ENCODE data around the gene CYP26A1.

The CYP26A1 gene

GRCh38 chr10:93088466-93088865 is 14.8 kb downstream of the CYP26A1 start:
- H3K4me3 ChIP-seq (ENCODE audit: low read length): no peak overlapping the region
- TF ChIP-seq CTCF (IDR thresholded peaks at IDR 0.05; ENCODE audit: insufficient read depth, low read depth, low read length, missing control alignments): no peak
- DNase-seq (ENCODE audit: low read depth): no peak

GRCh38 chr10:93090619-93091018 is 16.9 kb downstream of the CYP26A1 start:
- no peak for TF ChIP-seq CTCF (IDR thresholded peaks at IDR 0.05; ENCODE audit: insufficient read depth, low read depth, low read length, missing control alignments)
- no peak for DNase-seq (ENCODE audit: low read depth)
- H3K4me3 ChIP-seq (ENCODE audit: low read length): no peak overlapping the region

- TF ChIP-seq CTCF (IDR thresholded peaks at IDR 0.05; ENCODE audit: insufficient read depth, low read depth, low read length, missing control alignments): no peak
- no peak for DNase-seq (ENCODE audit: low read depth)
- no peak overlapping the region for H3K4me3 ChIP-seq (ENCODE audit: low read length)
Observed at GRCh38 chr10:93091960-93092359, 18.3 kb downstream of the CYP26A1 start.

- H3K4me3 ChIP-seq (ENCODE audit: low read length): no peak overlapping the region
- no peak for DNase-seq (ENCODE audit: low read depth)
- no peak for TF ChIP-seq CTCF (IDR thresholded peaks at IDR 0.05; ENCODE audit: insufficient read depth, low read depth, low read length, missing control alignments)
Observed at GRCh38 chr10:93095225-93095624, 21.5 kb downstream of the CYP26A1 start.

GRCh38 chr10:93096901-93097300 is 23.2 kb downstream of the CYP26A1 start:
- no peak for DNase-seq (ENCODE audit: low read depth)
- H3K4me3 ChIP-seq (ENCODE audit: low read length): no peak overlapping the region
- TF ChIP-seq CTCF (IDR thresholded peaks at IDR 0.05; ENCODE audit: insufficient read depth, low read depth, low read length, missing control alignments): no peak

- DNase-seq (ENCODE audit: low read depth): no peak
- no peak overlapping the region for H3K4me3 ChIP-seq (ENCODE audit: low read length)
- no peak for TF ChIP-seq CTCF (IDR thresholded peaks at IDR 0.05; ENCODE audit: insufficient read depth, low read depth, low read length, missing control alignments)
Observed at GRCh38 chr10:93097386-93097785, 23.7 kb downstream of the CYP26A1 start.

- no peak for DNase-seq (ENCODE audit: low read depth)
- H3K4me3 ChIP-seq (ENCODE audit: low read length): no peak overlapping the region
- no peak for TF ChIP-seq CTCF (IDR thresholded peaks at IDR 0.05; ENCODE audit: insufficient read depth, low read depth, low read length, missing control alignments)
Observed at GRCh38 chr10:93098816-93099215, 25.1 kb downstream of the CYP26A1 start.
